Stimulated activated naive CD8-positive, alpha-beta T cell treated with anti-CD3 and anti-CD28 coated beads, Interleukin-15, Interleukin-2, amounts not matched to agents 100 ng/mL and 50 ng/mL, for 24 hours (primary cell): ENCODE results near the gene TP73.
A peak's percentile ranks its signal among the peaks of the same experiment; 100 is the strongest.

Source experiments
- H3K27ac Mint-ChIP-seq: one replicate; pipeline ENCODE4 v1.8.0; 2021; ENCODE audit warnings: mild to moderate bottlenecking, mixed read lengths
- H3K27me3 Mint-ChIP-seq: one replicate; pipeline ENCODE4 v1.8.0; 2021; ENCODE audit warnings: mixed read lengths
- H3K36me3 Mint-ChIP-seq: one replicate; pipeline ENCODE4 v1.8.0; 2021; ENCODE audit warnings: low read depth, mixed read lengths
- H3K4me1 Mint-ChIP-seq: one replicate; pipeline ENCODE4 v1.8.0; 2021; ENCODE audit warnings: low read depth, mixed read lengths
- H3K4me3 Mint-ChIP-seq: one replicate; pipeline ENCODE4 v1.8.0; 2021; ENCODE audit warnings: mild to moderate bottlenecking, mixed read lengths
- H3K9me3 Mint-ChIP-seq: one replicate; pipeline ENCODE4 v1.8.0; 2021; ENCODE audit warnings: mixed read lengths

The TP73 gene

DNA sequence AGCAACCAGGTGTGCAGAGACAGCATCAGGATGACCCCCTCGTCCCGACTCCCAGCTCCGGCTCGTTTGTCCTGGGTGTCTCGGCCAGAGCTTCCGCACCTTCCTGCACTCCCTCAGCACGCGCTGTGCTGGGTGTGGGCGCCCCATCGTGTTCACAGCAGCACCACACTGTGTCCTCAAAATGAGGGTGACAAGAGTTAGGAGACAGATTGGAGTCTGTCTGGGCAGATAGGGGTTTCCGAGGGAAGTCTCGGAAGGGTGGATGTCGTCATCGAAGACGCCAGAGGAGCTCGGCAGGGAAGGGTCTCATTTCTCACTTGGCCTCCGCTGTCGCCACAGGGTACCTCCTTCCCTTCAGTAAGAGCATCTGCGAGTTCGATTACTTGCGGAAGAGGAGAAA is 104.1 kb downstream of the TP73 start:
- Mint-ChIP-seq H3K4me1 (no peaks in the 10 kb centered on the region), H3K36me3 (no peaks in the 10 kb centered on the region), H3K27me3 (peaks cover 25% of the 10 kb centered on the region), H3K27ac (no peak overlapping the region), H3K9me3 (no peaks in the 10 kb centered on the region), H3K4me3 (no peak overlapping the region)

DNA sequence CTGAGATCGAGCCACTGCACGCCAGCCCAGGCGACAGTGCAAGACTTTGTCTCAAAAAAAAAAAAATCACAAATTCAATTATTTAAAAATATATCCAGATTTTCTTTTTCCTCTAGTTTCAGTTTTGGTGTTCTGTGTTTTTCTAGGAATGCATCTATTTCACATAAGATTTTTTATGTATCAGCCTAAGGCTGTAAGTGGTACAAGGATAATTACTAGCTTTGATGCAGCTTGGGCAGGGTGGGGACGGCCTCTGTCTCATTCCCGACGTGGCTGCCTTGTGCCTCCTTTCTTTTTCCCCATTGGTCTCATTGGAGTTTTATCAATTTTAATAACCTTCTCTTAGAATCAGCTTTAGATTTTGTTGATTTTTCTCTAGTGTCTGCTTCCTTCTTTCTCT is 106.8 kb downstream of the TP73 start:
- peaks cover 25% of the 10 kb centered on the region for H3K27me3 Mint-ChIP-seq
- no peaks in the 10 kb centered on the region for H3K4me1 Mint-ChIP-seq
- no peaks in the 10 kb centered on the region for H3K36me3 Mint-ChIP-seq

DNA sequence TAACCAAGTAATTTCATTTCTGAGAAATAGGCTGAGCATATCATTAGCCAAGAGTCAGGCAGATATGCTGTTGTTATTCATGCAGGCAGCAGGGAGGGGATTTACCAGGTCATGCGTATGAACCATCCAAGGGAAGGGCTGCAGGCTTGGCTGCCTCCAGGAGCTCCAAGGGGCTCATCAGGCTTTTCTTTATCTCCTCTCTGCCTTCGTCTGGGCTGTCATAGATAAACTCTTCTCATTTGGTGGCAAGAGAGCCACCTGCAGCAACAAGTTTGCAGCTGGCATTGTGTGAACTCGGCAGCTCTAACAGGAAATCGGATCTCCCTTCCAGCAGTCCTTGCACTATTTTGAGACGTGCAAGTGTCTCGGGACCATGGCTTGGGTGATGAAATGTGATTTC is 107.5 kb downstream of the TP73 start:
- H3K4me1 Mint-ChIP-seq = no peaks in the 10 kb centered on the region
- H3K4me3 Mint-ChIP-seq = no peak overlapping the region
- peaks cover 25% of the 10 kb centered on the region for H3K27me3 Mint-ChIP-seq
- H3K9me3 Mint-ChIP-seq = no peaks in the 10 kb centered on the region
- H3K27ac Mint-ChIP-seq = no peak overlapping the region
- H3K36me3 Mint-ChIP-seq = no peaks in the 10 kb centered on the region

More for the DNA sequence above, 106.8 kb downstream of the TP73 start:
- H3K9me3 Mint-ChIP-seq = no peaks in the 10 kb centered on the region
- no peak overlapping the region for H3K4me3 Mint-ChIP-seq
- H3K27ac Mint-ChIP-seq = no peak overlapping the region

DNA sequence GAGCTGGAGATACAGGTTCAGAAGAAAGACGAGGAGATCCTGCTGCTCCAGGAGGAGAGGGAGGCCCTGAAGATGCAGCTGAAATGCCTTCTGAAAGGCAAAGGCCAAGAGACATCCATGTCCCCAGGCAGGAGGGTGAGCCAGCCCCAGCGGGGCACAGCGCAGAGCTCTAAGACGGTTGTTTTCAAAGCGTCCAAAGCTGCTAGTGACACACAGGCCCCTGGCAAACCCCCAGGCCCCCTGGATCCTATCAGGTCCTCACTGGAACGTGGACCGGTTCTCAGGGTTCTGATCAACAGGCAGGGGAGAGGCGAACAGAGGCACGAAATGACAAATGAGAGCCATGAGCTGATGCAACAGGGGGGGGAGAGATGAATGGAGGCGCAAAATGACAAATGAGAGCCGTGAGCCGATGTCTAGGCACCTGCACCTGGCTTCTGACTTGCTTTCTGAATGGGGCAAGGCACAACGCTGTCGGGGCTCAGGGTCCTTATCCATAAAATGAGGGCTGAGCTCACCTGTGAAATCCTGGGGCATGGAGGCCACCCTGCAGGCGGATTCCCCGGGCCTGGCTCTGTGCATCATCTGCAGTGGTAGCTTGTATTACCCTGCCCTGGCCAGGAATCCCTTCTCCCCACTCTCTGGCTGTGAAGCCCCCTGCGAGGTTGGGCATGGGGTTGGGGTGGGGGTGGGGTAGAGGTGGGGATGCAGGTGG is 109.1 kb downstream of the TP73 start:
- H3K9me3 Mint-ChIP-seq = no peaks in the 10 kb centered on the region
- H3K4me1 Mint-ChIP-seq = no peaks in the 10 kb centered on the region
- H3K27me3 Mint-ChIP-seq = peaks cover 27% of the 10 kb centered on the region
- H3K4me3 Mint-ChIP-seq = no peak overlapping the region
- H3K27ac Mint-ChIP-seq = no peak overlapping the region
- no peaks in the 10 kb centered on the region for H3K36me3 Mint-ChIP-seq

DNA sequence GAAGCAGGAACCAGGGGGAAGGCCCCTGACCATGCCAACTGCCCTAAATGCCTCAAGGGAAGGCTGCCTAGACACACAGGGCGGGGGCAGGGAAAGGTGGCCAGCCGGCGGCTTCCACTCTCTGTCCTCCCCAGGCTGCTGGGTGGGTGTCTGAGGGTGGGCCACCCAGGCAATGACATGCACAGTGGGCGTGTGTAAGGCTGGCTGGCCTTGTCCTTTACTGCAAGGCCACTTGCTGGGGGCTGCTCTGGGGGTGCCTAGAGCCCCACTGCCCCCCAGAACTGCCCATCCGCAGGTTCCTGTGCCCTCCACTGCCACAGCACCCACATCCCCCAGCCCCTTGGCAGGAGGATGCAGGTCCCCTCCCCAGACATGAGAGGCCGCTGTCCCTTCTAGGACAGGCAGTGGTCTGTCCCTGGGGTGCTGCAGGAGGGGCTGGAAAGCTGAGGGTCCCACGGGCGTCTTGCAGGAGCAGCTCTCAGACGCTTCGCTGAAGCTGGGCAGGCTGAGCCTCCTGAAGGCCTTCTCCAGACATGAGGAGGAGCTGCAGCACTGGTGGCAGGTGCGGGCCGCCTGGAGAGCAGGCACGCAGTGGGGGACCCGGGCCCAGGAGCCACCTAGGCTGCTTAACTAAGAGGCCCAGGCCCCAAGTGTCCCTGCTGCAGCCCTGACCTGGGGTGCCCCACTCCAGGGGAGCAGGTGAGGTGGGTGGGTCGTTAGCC is 110.0 kb downstream of the TP73 start:
- H3K36me3 Mint-ChIP-seq = no peaks in the 10 kb centered on the region
- H3K4me1 Mint-ChIP-seq = no peaks in the 10 kb centered on the region
- no peak overlapping the region for H3K27ac Mint-ChIP-seq
- H3K4me3 Mint-ChIP-seq = no peak overlapping the region
- peaks cover 26% of the 10 kb centered on the region for H3K27me3 Mint-ChIP-seq
- no peaks in the 10 kb centered on the region for H3K9me3 Mint-ChIP-seq

DNA sequence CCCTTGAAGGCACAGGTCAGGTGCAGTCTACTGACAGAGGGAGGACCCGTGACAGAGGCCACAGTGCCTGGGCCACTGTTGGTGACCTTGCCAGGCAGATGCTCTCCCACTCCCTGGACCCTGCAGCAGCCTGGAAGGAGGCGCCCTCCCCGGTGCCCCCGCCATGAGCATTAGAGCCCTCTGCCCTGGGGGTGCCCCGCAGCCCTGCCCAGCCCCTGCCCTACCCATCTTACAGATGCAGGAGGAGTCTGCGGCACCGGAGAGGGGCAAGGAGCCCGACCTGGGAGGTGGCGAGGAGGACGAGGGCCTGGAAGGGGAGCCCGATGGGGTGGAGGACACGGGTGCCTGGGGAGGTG is 110.5 kb downstream of the TP73 start:
- H3K9me3 Mint-ChIP-seq = no peaks in the 10 kb centered on the region
- no peak overlapping the region for H3K4me3 Mint-ChIP-seq
- H3K4me1 Mint-ChIP-seq = no peaks in the 10 kb centered on the region
- H3K36me3 Mint-ChIP-seq = no peaks in the 10 kb centered on the region
- peaks cover 26% of the 10 kb centered on the region for H3K27me3 Mint-ChIP-seq
- no peak overlapping the region for H3K27ac Mint-ChIP-seq

DNA sequence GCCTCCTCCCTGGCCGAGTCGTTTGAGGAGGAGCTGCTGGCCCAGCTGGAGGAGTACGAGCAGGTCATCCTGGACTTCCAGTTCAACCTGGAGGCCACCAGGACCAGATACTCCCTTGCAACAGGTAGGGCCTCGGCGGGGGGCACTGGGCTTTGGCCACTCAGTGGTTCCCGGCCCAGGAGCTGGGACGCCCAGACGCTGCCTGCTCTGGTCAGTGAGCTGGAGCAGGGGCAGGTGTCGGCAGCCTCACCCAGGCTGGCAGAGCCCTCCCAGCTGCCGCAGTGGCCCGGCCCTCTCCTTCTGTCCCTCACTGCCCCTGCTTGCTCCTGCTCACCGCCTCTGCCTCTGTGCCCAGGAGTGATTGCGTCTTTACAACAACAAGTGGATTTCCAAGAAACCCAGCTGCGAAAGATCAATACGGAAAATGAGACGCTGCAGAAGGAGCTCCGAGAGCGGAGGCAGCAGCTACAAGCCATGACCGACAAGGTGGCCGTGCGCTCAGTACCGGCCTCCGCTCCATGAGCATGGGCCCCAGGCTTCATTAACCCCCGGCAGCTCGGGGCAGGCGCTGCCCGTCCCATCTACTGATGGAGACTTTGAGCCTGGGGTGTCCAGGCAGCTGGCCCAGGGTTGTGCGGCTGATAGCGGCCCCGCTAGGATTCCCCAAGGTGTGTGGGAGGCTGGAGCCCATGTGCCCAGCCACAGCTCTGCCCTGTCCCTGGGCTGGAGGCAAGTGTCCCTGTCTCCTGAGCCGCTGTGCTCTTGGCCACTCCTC is 111.2 kb downstream of the TP73 start:
- Mint-ChIP-seq H3K27ac (no peak overlapping the region), H3K4me1 (no peaks in the 10 kb centered on the region), H3K36me3 (no peaks in the 10 kb centered on the region), H3K9me3 (no peaks in the 10 kb centered on the region), H3K4me3 (no peak overlapping the region), H3K27me3 (peaks cover 23% of the 10 kb centered on the region)

DNA sequence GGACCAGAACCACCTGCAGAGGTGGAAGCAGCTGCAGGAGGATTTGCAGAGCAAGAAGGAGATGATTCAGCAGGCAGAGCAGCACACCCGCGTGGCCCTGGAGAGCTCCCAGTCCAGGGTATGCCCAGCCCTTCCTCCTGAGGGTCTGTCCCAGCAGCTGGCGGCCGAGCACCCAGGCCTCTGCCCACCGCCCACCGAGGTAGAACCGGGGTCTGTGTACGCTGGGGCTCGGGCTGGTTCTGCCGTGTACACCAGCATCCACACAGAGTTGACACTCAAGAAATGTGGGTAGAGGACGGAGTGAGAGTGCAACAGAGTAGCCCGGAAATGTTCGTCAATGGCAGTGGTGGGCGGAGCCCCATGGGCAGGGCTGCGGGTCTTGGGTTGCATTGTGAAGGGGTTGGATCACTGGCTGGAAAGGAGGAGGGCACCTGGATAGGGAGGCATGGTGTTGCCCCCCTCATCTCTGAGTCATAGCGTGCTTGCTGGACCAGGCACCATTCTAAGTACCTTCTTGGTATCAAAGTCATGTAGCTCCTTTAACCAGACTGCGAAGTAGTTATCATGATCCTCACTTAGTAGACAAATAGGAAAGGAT is 115.1 kb downstream of the TP73 start:
- Mint-ChIP-seq H3K27ac (no peak overlapping the region), H3K4me3 (no peak overlapping the region), H3K27me3 (peaks cover 4% of the 10 kb centered on the region), H3K4me1 (peaks cover 10% of the 10 kb centered on the region), H3K36me3 (no peaks in the 10 kb centered on the region), H3K9me3 (no peaks in the 10 kb centered on the region)

DNA sequence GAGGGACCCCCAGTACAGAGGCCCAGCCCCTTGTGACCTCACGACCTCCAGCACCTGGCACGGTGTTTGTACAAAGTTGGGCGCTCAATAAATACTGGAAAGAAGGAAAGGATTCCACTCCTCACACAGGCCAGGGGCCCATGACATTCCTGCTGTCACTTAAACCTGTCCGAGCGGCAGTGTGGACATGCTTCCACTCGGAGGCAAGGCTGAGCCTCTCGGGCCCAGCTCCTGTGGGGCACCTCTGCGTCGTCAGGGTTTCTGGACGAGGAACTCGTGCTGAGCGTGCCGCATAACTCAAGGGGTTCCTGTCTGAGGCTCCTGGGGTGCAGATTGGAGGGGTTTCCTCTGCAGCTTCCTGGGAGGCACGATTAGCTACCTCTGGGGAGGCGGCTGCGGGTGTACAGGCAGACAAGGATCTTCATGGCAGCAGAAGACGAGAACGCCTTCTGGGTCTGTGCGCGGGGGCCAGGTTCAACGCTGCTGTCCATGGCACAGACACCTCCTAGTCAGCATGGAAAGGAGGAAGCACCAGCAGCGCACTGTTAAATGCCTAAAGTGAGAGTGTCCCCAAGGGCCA is 116.6 kb downstream of the TP73 start:
- no peaks in the 10 kb centered on the region for H3K36me3 Mint-ChIP-seq
- no peak overlapping the region for H3K4me3 Mint-ChIP-seq
- peaks cover 10% of the 10 kb centered on the region for H3K4me1 Mint-ChIP-seq

DNA sequence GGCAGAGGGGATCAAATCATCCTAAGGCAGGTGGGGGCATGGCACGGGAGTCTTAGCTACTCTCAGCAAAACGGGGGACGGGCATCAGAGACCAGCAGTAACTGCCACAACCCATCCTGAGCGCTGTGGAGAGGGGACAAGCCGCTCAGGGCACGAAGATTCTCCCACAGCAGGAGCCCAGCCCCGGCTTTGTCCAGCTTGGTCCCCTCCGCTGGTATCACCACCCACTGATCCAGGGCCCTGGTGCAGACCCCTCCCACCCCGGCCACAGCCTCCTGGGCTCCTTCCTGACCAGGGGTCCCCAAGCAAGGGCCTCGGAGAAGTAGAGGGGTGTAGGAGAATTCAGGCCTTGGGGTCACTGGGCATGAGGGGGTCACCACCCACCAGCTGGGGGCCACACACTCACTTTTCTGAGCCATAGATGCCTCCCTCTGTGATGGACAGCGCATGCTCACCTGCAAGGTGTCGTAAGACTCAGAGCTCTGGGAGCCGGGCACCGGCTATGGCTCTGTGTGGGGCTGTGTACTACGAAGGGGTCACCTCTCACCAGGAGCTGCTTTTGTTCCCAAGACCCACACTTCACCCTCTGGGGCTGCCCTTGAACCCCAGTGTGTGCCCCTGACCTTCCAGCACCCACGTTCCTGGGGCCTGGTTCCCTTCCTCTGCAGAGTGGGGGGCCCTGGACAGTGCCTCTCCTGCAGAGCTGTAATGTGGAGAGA is 117.9 kb downstream of the TP73 start:
- H3K4me1 Mint-ChIP-seq = peaks cover 10% of the 10 kb centered on the region
- H3K27me3 Mint-ChIP-seq = peaks cover 3% of the 10 kb centered on the region
- H3K27ac Mint-ChIP-seq = no peak overlapping the region
- H3K4me3 Mint-ChIP-seq = peak overlapping the region; percentile 1
- no peaks in the 10 kb centered on the region for H3K9me3 Mint-ChIP-seq
- H3K36me3 Mint-ChIP-seq = no peaks in the 10 kb centered on the region

More for the DNA sequence above, 116.6 kb downstream of the TP73 start:
- Mint-ChIP-seq H3K27ac (no peak overlapping the region), H3K9me3 (no peaks in the 10 kb centered on the region), H3K27me3 (peaks cover 4% of the 10 kb centered on the region)

DNA sequence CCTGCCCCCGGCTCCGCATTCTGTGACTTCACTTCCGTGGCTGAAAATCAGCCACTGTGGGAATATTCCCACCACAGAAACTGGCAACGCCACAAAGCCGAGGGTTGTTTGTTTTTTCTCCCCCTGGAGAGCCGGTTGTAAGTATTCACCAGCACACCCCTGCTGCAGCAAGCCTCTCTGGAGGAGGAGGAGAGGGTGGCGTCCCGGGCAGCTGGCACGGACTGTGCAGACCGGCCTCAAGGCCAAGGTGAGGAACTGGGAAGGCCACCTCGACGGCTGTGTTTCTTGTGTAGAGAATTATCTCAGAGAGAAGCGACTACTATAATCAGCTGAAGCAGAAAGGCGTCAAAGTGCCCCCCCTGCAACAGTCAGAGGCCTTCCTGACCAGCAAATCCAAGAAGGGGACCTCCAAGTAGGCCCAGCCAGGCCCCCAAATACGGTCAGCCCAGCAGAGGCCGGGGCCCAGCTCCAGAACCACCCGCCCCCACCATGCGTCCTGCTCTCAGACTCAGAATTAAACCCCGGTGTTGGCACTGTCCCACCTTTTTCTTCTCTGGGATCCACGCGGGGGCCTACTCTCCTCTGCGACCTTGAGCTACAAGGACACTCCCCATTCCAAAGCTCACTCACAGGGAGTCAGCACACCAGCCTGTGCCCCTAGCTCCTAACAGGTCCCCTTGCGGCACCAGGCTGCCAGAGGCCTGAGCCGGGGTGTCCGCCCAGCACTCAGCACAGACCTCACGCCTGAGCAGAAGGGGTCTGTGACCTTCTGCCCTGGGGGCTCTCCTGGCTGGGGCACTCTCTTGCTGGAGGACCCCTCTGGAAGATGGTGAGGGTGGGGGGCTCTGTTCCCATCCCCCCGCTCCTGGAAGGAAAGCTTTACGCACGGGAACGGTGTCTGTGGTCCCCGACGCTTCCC is 119.1 kb downstream of the TP73 start:
- Mint-ChIP-seq H3K9me3 (no peaks in the 10 kb centered on the region), H3K4me1 (peaks cover 14% of the 10 kb centered on the region), H3K27me3 (no peaks in the 10 kb centered on the region), H3K27ac (peak overlapping the region; percentile 65), H3K36me3 (no peaks in the 10 kb centered on the region), H3K4me3 (peak overlapping the region; percentile 73)

DNA sequence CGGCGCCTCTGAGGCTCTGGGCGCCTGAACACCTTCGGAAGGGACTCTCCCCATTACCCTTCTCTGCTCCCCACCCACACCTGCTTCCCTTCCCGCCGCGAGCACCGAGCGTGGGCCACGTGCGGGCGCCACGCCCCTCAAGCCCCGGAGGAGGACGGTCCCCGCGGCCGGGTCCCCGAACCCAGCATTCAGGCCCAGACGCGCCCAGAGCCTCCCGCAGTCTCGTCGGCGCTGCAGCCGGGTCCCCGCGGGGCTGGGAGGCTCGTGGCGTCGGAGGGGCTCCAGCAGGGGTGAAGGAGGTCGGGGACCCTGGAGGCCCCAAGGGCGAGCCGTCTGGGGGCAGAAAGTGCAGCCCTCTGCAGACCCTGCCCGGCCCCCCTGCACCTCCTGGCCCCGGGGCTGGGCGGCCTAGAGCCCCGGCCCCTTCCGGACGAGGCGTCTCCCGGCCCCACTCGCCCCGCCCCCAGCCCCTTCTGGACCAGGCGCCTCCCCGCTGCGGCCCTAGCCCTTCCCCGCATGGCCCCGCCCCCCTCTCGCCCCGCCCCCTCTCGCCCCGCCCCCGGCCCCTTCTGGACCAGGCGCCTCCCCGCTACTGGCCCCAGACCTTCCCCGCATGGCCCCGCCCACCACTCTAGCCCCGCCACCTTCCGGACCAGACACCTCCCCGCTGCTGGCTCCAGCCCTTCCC is 119.9 kb downstream of the TP73 start:
- H3K27ac Mint-ChIP-seq = peak overlapping the region; percentile 65
- no peaks in the 10 kb centered on the region for H3K9me3 Mint-ChIP-seq
- H3K4me3 Mint-ChIP-seq = peak overlapping the region; percentile 73
- H3K36me3 Mint-ChIP-seq = no peaks in the 10 kb centered on the region
- H3K27me3 Mint-ChIP-seq = no peaks in the 10 kb centered on the region
- peaks cover 14% of the 10 kb centered on the region for H3K4me1 Mint-ChIP-seq
